Type B pancreatic cell (in vitro differentiated cells): ENCODE data around the gene USH2A. TPM values are rescaled to one million over a fixed set of nuclear protein-coding genes. Genes with fewer than 3 reads are reported as not detected.

ENCODE experiments used
- DNase-seq: peaks from one replicate; pipeline ENCODE4 v3.0.0; 2021; ENCODE audit warnings: mixed read lengths; ENCODE audit not compliant: unreplicated experiment; ENCODE audit errors: extremely low spot score
- H3K27ac Mint-ChIP-seq: 2 replicates; pipeline ENCODE4 v1.8.0; 2021; ENCODE audit warnings: mild to moderate bottlenecking, mixed read lengths
- H3K27me3 Mint-ChIP-seq: 2 replicates; pipeline ENCODE4 v1.8.0; 2021; ENCODE audit warnings: mixed read lengths
- H3K36me3 Mint-ChIP-seq: 2 replicates; pipeline ENCODE4 v1.8.0; 2021; ENCODE audit warnings: mixed read lengths
- H3K4me1 Mint-ChIP-seq: one replicate; pipeline ENCODE4 v1.8.0; 2021; ENCODE audit warnings: mixed read lengths; ENCODE audit not compliant: unreplicated experiment
- H3K4me3 Mint-ChIP-seq: 2 replicates; pipeline ENCODE4 v1.8.0; 2021; ENCODE audit warnings: mild to moderate bottlenecking, mixed read lengths
- H3K9me3 Mint-ChIP-seq: 2 replicates; pipeline ENCODE4 v1.8.0; 2021; ENCODE audit warnings: mixed read lengths
- total RNA-seq: library from RNA; stranded (reverse); gene quantifications from 2 replicates; pipeline ENCODE4 v1.2.1, GENCODE V29; 2021; ENCODE audit warnings: low replicate concordance
- TF ChIP-seq, protein P1 (sequence below): fragments of 200-600 bp; sonication (generic); conservative IDR thresholded peaks from 2 replicates; pipeline ENCODE4 v1.5.0; 2021; ENCODE audit warnings: antibody characterized with exemption, mild to moderate bottlenecking

Gene USH2A
- total RNA-seq, 1 donor from 2014 or later = 0.22 TPM

DNA sequence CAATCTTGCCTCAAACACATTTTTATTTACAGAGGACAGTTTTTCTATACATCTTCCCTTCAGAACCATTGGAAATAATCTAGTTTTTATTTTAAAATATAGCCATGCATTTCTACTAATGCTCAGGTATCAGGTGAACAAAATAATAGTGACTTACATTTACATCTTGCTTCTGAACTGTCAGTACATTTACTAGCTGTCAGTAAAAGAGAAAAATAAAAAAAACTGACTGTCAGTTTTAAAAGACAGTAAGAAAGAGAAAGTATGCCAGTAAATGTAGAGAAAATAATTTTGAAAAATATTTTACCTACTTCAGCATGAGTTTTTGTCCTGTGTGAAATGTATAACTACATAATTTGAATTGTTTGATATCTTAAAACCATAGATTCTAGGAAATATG lies 33.5 kb downstream of the USH2A start:
- Mint-ChIP-seq H3K36me3 (no peaks in the 10 kb centered on the region), H3K4me1 (peaks cover 4% of the 10 kb centered on the region), H3K27ac (no peak overlapping the region), H3K4me3 (no peak overlapping the region), H3K9me3 (no peaks in the 10 kb centered on the region), H3K27me3 (no peaks in the 10 kb centered on the region)
- no peak for DNase-seq
- TF ChIP-seq, protein P1, sequence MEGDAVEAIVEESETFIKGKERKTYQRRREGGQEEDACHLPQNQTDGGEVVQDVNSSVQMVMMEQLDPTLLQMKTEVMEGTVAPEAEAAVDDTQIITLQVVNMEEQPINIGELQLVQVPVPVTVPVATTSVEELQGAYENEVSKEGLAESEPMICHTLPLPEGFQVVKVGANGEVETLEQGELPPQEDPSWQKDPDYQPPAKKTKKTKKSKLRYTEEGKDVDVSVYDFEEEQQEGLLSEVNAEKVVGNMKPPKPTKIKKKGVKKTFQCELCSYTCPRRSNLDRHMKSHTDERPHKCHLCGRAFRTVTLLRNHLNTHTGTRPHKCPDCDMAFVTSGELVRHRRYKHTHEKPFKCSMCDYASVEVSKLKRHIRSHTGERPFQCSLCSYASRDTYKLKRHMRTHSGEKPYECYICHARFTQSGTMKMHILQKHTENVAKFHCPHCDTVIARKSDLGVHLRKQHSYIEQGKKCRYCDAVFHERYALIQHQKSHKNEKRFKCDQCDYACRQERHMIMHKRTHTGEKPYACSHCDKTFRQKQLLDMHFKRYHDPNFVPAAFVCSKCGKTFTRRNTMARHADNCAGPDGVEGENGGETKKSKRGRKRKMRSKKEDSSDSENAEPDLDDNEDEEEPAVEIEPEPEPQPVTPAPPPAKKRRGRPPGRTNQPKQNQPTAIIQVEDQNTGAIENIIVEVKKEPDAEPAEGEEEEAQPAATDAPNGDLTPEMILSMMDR = no peak

DNA sequence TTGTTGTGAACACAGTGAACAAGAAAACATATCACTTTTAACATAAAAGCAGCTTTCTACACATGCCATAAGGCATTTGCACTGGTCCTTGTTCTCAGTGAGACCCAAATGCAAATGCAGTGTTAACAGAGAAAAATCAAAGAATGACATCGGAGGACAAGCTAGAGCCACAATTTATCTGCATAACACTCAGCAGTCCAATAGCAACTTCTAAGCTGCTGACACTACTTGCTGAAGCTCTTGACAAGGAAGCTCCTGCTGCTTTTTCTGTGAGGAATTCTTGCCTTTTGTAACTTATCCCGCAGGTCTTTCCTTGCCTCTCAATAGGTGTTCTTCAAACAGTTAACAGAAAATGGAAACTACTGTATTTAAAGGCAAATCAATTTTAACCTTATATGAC lies 34.7 kb downstream of the USH2A start:
- Mint-ChIP-seq H3K4me1 (peaks cover 4% of the 10 kb centered on the region), H3K4me3 (no peak overlapping the region), H3K36me3 (no peaks in the 10 kb centered on the region), H3K27ac (no peak overlapping the region), H3K27me3 (no peaks in the 10 kb centered on the region), H3K9me3 (no peaks in the 10 kb centered on the region)
- TF ChIP-seq, protein P1 = no peak
- no peak for DNase-seq

DNA sequence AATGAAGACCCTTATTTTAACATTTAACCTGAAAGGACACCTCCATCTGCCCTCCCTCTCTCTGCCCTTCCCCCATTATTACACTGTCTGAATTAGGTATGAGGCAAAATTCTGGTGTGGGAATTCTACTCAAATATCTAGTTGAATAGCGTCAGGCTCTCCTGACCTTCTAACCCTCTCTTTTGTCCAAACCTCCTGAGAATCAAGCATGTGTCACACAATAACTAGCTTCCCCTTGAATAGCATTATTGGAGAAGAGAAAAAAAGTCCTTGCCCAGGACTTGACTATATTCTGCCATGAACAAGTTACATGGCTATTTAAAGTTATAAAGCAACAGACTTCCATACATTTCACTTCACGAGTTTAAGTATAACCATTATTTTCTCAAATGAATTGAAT lies 35.5 kb downstream of the USH2A start:
- TF ChIP-seq, protein P1 = no peak
- Mint-ChIP-seq H3K9me3 (no peaks in the 10 kb centered on the region), H3K4me3 (no peak overlapping the region), H3K27ac (no peak overlapping the region), H3K36me3 (no peaks in the 10 kb centered on the region), H3K4me1 (peaks cover 4% of the 10 kb centered on the region), H3K27me3 (no peaks in the 10 kb centered on the region)
- DNase-seq = no peak

DNA sequence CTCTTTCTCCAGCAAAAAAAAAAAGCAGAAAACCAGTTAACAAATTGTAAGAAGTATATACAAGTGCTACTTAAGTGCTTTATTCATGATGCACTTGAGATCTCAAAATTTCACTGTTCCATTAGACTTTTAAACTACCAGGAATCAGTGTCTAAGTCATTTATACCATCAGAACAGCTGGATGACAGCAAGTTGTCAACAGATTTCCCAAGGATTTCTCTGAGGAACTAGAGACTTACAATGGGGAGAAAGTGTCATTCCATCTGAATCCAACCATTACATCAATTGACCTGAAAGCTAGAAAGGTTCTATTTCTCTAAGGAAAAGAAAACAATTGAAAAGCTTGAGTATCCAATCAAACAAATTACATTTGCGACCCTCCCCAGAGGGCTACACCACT lies 43.8 kb downstream of the USH2A start:
- Mint-ChIP-seq H3K27ac (no peak overlapping the region), H3K27me3 (no peaks in the 10 kb centered on the region), H3K4me1 (no peaks in the 10 kb centered on the region), H3K9me3 (no peaks in the 10 kb centered on the region), H3K4me3 (no peak overlapping the region), H3K36me3 (no peaks in the 10 kb centered on the region)
- TF ChIP-seq, protein P1 = no peak
- DNase-seq = no peak

DNA sequence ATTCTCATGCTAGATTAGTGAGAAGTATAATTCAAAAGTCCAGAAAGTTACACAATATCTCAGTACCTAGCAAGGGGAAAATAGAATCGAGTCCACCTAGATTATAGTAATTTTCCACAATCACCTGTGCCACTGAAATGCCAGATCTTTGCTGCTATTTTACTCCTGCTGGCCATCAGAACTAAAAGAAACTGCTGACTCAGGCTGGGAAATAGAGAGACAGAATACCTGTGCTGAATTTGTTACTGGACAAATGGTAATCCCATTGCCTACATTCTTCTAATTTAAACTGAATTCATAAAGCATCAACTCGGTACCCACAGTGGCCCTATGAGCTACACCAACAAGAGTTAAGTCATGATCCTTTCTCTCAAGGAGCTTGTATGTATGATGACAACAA lies 55.0 kb downstream of the USH2A start:
- TF ChIP-seq, protein P1 = no peak
- Mint-ChIP-seq H3K9me3 (no peaks in the 10 kb centered on the region), H3K27ac (no peak overlapping the region), H3K4me3 (no peak overlapping the region), H3K36me3 (no peaks in the 10 kb centered on the region), H3K27me3 (no peaks in the 10 kb centered on the region), H3K4me1 (no peaks in the 10 kb centered on the region)
- DNase-seq = no peak

- Mint-ChIP-seq H3K27ac (no peak overlapping the region), H3K9me3 (no peaks in the 10 kb centered on the region), H3K27me3 (no peaks in the 10 kb centered on the region), H3K36me3 (no peaks in the 10 kb centered on the region), H3K4me3 (no peak overlapping the region), H3K4me1 (no peaks in the 10 kb centered on the region)
- DNase-seq = no peak
- TF ChIP-seq, protein P1 = no peak
Observed at GRCh38 chr1:216366979-216367378, 56.3 kb downstream of the USH2A start.
